ENCODE results near the gene PDE4D.

The PDE4D gene

DNA sequence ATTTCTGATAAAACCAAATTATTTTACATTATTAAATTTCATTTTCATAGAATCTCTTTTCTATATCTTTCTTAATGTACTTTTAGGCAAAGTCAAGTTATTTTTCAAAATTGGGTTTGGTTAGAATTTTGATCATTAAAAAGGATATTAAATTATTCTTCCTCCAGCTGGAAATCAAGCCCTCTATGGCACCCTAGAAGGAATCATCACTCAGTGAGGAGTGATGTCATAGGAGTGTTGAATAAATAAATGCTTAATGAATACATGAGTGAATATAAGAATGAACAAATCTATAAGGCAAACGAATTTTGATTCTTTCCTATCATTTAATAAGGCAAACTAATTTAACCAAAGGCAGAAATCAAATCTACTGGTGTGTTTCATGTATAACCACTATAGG lies 639.9 kb downstream of the PDE4D start:
- no peak for DNase-seq (ENCODE audit: low spot score)

DNA sequence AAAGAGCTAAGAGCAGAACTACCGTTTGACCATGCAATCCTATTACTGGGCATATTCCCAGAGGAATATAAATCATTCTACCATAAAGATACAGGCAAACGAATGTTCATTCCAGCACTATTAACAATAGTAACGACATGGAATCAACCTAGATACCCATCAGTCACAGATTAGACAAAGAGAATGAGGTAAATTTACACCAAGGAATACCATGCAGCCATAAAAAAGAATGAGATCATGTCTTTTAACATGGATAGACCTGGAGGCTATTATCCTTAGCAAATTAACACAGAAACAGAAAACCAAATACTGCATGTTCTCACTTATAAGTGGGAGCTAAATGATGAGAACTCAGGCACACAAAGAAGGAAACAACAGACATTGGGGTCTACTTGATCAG lies 641.9 kb downstream of the PDE4D start:
- no peak for DNase-seq (ENCODE audit: low spot score)

DNA sequence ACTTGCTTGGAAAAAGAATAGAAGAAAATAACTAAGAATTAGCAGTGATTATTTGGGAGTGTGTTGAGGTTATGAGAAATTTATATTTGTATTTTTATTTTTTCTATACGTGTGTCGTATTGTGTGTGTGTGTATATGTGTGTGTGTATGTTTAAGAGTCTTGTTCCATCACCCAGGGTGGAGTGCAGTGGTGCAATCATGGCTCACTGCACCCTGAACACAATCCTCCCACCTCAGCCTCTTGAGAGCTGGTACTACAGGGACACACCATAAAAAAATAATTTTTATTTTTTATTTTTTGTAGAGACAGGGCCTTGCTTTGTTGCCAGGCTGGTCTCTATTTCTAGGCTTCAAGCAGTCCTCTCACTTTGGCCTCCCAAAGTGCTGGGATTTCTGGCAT lies 643.8 kb downstream of the PDE4D start:
- DNase-seq (ENCODE audit: low spot score): no peak

DNA sequence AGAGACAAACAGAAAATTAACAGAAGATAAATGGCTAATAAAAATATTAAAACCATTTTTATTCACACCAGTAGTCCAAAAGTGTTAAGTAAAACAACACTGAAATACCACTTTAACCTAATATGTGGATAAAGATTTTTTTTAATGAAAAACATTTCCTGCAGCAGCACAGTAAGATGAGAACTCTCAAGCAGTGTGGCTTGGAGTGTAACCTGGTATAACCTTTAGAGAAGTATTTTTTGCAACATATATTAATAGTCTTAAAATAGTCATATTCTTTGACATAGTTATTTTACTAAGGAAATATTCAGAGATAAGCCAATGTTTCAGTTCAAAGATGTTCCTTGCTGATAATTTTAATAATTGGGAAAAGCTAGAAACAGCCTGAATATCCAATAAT lies 644.4 kb downstream of the PDE4D start:
- DNase-seq (ENCODE audit: low spot score): no peak

DNA sequence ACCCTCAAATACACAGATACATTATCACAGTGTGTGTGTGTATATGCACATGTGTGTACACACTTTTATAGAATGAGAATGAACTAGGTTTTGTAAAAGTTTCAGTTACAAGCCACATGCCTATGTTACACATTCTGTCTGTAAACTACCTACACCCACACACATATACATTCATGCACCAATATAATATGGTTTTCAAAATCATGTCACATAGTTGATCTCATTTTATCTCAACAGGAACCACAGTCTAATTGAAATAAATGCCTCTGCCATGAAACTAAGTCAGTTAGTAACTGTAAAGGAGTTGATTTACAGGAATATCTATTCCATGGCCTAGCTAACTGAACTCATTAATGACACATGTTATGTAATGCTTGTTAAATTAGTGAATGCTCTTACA lies 646.6 kb downstream of the PDE4D start:
- no peak for DNase-seq (ENCODE audit: low spot score)

- no peak for DNase-seq (ENCODE audit: low spot score)
Measured at GRCh38 chr5:59246145-59246869, 647.2 kb downstream of the PDE4D start.

GRCh38 chr5:59245198-59245597 lies 648.3 kb downstream of the PDE4D start:
- no peak for DNase-seq (ENCODE audit: low spot score)

DNA sequence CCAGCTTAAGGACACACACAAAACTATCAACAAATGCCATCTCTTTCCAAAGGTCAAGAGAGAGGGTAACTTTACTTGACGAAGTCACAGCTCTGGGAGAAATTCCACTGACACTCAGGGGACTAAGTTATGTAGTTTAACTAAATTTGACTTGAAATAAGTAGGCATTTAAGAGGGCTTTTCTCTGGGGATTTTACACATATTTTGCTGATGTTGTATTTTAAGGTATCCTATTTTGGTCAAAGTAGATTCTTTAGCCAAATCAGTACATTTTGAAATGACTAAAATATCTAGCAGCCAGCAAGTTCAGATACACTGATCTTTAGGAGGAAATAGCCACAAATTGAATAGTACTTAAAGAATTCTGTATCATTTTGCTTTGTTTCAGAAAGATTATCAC lies 652.0 kb downstream of the PDE4D start:
- no peak for DNase-seq (ENCODE audit: low spot score)

DNA sequence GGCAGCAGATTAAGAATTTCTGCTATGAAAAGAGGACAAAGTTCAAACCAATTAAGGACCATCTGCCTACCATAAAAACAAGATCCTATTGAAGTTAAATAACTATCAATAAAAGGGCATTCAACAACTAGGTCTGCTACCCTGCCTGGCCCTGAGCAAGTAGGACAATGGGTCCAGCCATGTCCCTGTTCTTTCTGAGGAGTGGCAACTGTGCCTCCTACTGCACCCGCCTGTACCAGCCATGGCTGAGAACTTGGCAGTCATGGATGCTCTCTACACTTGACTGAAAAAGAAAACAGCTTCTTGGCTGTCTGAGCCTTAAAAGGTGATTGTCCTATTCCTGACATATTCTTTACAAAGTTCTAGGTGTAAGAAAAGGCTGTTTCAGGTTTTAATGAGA lies 652.4 kb downstream of the PDE4D start:
- no peak for DNase-seq (ENCODE audit: low spot score)

- no peak for DNase-seq (ENCODE audit: low spot score)
Measured at GRCh38 chr5:59238126-59238902, 655.2 kb downstream of the PDE4D start.

DNA sequence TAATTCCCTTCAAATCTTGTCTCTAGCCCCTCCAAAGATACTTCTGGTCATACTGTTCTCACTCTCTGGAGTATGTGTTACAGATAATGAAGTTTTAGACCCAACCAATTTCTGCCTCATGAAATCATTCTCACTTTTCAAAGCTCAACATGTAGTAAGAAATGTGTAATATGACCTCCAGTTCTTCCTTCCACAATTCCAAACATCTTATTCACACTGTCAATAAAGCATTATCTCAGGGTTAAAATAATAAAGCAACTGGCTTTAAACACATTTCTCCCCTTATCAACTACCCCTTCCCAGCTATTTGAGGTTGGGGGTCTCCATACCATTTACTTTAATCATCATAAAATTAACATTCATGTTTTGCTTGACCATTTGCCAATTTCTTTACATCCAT lies 656.5 kb downstream of the PDE4D start:
- no peak for DNase-seq (ENCODE audit: low spot score)

DNA sequence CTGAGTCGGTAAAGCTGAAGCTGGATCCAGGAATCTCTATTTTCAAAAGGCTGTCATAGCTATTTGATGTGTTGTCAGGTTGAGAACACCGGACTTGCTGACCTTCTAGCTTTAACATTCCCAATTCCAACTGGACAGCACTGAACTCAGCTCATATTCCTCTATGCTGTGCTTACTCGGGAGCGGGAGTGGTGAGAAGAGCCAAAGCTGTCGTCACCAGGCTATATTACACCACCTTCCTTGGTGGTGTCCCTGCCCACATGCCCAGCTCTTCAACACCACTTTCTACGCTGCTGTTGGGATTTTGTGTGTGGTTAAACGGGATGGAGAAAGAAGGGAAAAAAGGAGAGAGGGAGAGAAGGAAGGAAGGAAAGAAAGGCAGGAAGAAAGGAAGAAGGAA lies 657.1 kb downstream of the PDE4D start:
- no peak for DNase-seq (ENCODE audit: low spot score)

DNA sequence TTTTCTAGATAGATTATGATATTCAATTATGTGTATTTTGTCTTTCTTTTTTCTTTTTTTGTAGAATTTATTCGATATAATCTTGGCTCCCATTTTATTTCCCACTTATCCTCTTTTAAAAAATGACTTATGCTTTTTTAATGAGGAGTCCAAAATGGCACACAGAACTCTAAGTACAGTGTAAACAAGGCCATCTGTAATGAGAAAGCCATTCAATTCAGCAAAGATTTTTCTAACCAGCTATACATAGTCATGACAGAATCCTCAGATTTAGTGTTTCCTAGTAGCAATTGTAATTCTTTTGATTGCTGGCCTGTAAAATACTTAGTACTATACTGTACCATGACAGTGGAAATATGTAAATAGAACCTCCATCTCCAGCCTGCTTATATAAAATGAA lies 659.3 kb downstream of the PDE4D start:
- DNase-seq (ENCODE audit: low spot score): no peak

DNA sequence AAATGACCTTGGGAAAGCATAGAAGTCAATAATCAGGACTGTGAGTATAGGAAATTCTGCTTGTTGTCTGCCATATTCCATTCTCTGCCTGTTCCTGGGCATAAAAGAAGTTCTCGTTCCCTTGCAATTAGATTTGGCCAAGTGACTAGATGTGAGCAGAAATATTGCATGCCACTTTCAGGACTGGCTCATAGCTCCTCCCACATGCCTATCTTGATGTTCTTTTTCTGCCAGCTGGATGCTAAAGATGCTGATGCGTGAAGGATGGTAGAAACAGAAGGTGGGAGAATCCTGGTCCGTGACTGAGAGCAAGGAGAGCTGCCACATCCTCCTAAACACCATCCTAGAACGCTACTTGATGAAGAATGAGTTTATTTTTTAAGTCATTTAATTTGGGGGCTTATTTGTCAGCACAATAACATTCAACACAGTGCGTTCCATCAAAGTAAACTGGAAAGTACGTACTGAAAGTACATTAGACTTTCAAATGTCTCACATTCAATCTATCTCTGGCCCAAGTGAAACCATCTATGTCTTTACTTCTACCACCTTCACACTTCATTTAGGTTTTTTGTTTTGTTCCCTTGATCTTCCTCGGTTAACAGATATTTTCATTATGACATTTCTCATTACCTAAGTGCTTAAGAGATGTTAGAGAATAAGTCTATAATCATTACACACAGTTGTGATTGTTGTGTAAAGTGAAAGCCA lies 662.1 kb downstream of the PDE4D start:
- DNase-seq (ENCODE audit: low spot score): no peak

DNA sequence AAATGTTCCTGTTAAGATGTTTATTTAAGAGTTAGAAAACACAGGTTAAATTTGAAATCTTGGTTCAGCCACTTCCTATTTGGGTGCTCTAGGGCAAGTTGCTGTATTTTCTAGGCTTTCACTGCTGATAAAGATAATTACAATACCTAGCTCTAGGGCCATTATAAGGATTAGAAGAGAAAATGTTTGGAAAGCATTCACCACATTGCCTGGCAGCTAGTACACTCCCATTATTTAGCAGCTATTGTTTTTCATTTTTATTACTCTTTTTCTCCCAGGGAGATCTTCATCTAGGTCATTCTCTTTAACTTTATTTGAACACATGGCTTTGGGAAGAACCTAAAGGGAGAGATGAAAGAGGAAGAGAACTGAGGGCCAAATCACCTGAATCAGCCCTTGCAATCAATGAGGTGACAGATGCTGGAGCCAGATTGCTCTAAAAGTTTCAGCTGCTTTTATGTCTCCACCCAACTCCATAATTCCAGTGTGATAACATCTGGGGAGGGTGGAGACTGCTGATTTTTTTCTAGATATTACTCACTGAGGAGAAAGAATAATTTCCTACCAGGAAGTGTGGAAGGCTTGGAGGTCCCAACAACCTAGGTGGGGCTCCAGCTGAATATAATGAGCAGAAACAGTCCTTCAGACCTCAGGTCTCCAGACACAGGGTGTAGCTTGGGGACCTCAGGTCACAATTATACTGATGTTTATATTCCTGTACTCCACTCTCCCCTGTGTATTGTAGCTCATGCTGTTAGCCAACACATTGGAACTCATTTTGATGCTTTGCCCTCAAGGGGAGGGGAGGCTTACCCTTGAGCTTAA lies 670.6 kb downstream of the PDE4D start:
- DNase-seq (ENCODE audit: low spot score): no peak

DNA sequence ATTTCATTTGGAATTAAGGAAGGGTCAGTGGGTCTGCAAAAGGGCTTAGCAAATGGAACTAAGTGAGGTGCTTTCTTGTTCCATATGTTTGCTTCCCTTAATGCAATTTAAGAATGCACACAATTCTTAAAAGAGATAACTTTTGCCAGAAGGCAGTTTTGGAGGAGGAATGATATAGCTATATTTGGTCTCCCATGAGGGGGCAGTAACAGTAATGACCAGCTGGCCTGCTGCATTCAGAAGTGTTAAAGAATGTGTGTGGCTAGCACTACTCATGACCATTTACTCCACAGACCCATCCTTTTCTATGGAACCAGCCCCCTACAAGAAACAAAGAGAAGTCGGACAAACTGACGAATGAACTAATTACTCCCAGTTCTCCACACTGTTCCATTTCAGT lies 671.8 kb downstream of the PDE4D start:
- no peak for DNase-seq (ENCODE audit: low spot score)

DNA sequence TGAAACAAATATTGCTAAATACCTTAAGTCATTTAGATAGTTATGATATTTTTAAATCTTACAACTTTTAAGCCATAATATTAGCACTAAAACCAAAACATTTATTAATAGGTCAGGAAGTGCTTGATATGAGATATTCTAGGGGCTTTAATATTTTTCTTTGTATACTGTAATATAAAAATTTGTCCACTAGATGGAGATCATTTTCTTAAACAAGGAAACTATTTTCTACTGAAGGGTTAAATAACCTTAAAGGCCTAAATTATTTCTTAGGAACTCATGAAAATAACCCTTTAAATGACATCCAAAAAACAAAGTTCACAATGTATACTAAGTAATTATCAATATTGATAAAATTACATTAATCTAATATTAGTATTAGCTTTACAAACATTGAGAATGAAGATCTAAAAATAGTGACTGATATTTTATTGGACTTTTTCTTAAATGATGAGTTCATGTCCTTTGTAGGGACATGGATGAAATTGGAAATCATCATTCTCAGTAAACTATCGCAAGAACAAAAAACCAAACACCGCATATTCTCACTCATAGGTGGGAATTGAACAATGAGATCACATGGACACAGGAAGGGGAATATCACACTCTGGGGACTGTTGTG lies 675.0 kb downstream of the PDE4D start:
- no peak for DNase-seq (ENCODE audit: low spot score)

GRCh38 chr5:59216841-59217240 lies 676.7 kb downstream of the PDE4D start:
- no peak for DNase-seq (ENCODE audit: low spot score)

- DNase-seq (ENCODE audit: low spot score): no peak
Measured at GRCh38 chr5:59212596-59212995, 680.9 kb downstream of the PDE4D start.

- DNase-seq (ENCODE audit: low spot score): no peak
Measured at GRCh38 chr5:59209758-59210359, 683.7 kb downstream of the PDE4D start.

- DNase-seq (ENCODE audit: low spot score): no peak
Measured at GRCh38 chr5:59208474-59208873, 685.1 kb downstream of the PDE4D start.
